ENCODE measurements around the gene MED13L.

MED13L gene

GRCh38 chr12:116301621-116302020, 24.1 kb upstream of the MED13L start:
- H3K4me1 ChIP-seq (ENCODE audit: control insufficient read depth, insufficient read depth, low read length): peaks cover 3% of the 10 kb centered on the region

DNA sequence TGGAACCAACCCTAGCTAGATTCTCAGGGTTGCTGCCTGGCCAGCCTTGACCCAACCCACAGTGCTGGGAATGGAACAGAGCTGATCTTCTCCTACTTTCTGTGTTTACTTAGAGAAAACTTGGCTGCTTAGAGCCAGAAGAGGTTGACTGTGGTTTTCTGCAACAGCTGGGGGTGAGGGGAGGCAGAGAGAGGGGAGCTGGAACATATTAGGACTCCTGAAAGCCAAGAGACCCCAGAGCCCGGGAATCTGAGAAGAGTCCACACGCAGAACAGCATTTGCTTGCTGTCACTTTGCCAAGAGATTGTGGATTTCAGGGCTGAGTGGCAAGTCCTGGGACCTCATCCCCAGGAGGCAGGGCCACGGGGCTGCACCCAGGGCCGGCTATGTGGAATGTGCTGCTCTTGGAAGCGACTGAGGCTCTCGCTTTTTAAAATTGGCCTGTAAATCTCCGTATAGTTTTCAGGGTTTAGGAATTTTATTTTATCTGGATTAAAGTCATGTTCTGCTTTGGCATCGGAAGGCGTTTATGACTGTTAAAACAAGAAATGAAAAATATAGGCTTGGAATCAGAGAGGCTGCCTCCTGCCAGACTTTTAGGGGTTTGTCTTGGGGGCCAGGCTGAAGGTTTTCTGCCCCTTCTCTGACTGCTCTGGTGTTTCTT, 22.3 kb upstream of the MED13L start:
- Histone ChIP-seq H3K4me1 (ENCODE audit: control insufficient read depth, insufficient read depth, low read length) (peaks cover 3% of the 10 kb centered on the region), H3K36me3 (ENCODE audit: control insufficient read depth, insufficient read depth, low read length) (no peaks in the 10 kb centered on the region), H3K4me3 (ENCODE audit: low read length) (no peak overlapping the region), H3K9me3 (ENCODE audit: control insufficient read depth, low read length) (no peaks in the 10 kb centered on the region), H3K27me3 (ENCODE audit: control insufficient read depth, insufficient read depth, low read length) (peaks cover 6% of the 10 kb centered on the region), H3K9ac (ENCODE audit: low read length) (no peak overlapping the region)

More at GRCh38 chr12:116301621-116302020, 24.1 kb upstream of the MED13L start:
- Histone ChIP-seq H3K9me3 (ENCODE audit: control insufficient read depth, low read length) (no peaks in the 10 kb centered on the region), H3K4me3 (ENCODE audit: low read length) (no peak overlapping the region), H3K9ac (ENCODE audit: low read length) (no peak overlapping the region), H3K36me3 (ENCODE audit: control insufficient read depth, insufficient read depth, low read length) (no peaks in the 10 kb centered on the region), H3K27me3 (ENCODE audit: control insufficient read depth, insufficient read depth, low read length) (peaks cover 6% of the 10 kb centered on the region)

- Histone ChIP-seq H3K9ac (ENCODE audit: low read length) (no peak overlapping the region), H3K4me3 (ENCODE audit: low read length) (no peak overlapping the region), H3K4me1 (ENCODE audit: control insufficient read depth, insufficient read depth, low read length) (peaks cover 3% of the 10 kb centered on the region), H3K36me3 (ENCODE audit: control insufficient read depth, insufficient read depth, low read length) (no peaks in the 10 kb centered on the region), H3K27me3 (ENCODE audit: control insufficient read depth, insufficient read depth, low read length) (peaks cover 6% of the 10 kb centered on the region), H3K9me3 (ENCODE audit: control insufficient read depth, low read length) (no peaks in the 10 kb centered on the region)
Measured at GRCh38 chr12:116299064-116299463, 21.6 kb upstream of the MED13L start.

DNA sequence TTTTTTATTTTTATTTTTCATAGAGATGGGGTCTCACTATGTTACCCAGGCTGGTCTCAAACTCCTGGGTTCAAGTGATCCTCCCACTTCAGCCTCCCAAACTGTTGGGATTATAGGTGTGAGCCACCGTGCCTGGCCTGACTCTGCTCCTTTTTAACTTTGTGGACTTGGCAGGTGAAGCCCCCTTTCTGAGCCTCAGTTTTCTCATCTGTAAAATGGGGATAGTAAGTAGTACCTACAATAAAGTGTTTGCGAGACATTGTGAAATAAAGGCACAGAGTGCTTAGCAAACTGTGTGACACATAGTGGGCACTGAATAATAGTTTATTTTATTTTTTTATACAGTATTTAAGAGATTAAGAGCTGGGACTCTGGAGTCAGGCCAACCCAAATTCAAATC, 21.1 kb upstream of the MED13L start:
- H3K9me3 ChIP-seq (ENCODE audit: control insufficient read depth, low read length): no peaks in the 10 kb centered on the region
- H3K27me3 ChIP-seq (ENCODE audit: control insufficient read depth, insufficient read depth, low read length): peaks cover 6% of the 10 kb centered on the region
- peaks cover 3% of the 10 kb centered on the region for H3K4me1 ChIP-seq (ENCODE audit: control insufficient read depth, insufficient read depth, low read length)

GRCh38 chr12:116297224-116297834, 19.8 kb upstream of the MED13L start:
- Histone ChIP-seq H3K27me3 (ENCODE audit: control insufficient read depth, insufficient read depth, low read length) (peaks cover 6% of the 10 kb centered on the region), H3K4me3 (ENCODE audit: low read length) (no peak overlapping the region)

More for the DNA sequence above, 21.1 kb upstream of the MED13L start:
- H3K36me3 ChIP-seq (ENCODE audit: control insufficient read depth, insufficient read depth, low read length): no peaks in the 10 kb centered on the region
- H3K9ac ChIP-seq (ENCODE audit: low read length): no peak overlapping the region
- no peak overlapping the region for H3K4me3 ChIP-seq (ENCODE audit: low read length)

DNA sequence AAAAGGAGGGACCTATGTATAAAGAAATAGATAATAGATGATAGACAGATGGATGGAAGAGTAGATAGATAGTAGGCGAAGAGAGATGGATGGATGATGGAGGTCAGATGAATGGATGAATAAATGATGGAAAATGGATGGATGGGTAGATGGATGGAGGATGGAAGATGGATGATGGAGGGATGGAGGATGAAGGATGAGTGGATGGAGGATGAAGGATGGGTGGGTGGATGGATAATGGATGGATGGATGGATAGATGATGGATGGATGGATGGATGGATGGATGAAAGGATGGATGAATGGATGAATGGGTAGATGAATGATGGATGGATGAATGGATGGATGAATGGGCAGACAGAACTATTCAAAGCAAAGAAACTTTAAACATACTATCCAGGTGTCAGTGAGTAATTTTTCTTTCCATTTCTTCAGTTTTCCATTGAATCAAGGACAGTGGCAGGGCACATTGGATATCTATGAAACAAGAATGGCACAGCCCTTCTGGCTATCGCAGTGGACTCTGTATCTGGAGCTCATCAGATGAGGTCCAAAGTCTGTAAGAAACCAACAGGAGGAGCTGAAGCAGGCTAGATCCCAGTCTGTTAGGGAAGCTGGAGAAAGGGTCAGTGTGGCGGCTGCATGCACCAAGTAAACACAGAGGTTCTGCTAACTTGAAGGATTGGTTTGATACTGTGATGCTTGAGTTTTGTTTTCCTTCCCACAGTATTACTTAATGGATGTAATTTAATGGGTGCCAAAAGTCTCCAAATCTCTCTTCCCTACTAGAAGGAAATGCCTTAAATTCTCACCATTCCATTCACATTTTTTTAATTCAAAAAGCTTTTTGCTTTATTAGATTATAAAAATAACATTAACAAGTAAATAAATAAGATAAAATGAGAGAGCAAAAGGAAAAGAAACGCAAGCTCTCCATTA, 18.1 kb upstream of the MED13L start:
- Histone ChIP-seq H3K4me1 (ENCODE audit: control insufficient read depth, insufficient read depth, low read length) (peaks cover 3% of the 10 kb centered on the region), H3K9ac (ENCODE audit: low read length) (no peak overlapping the region), H3K4me3 (ENCODE audit: low read length) (no peak overlapping the region), H3K9me3 (ENCODE audit: control insufficient read depth, low read length) (no peaks in the 10 kb centered on the region), H3K27me3 (ENCODE audit: control insufficient read depth, insufficient read depth, low read length) (peaks cover 6% of the 10 kb centered on the region), H3K36me3 (ENCODE audit: control insufficient read depth, insufficient read depth, low read length) (no peaks in the 10 kb centered on the region)

More at GRCh38 chr12:116297224-116297834, 19.8 kb upstream of the MED13L start:
- Histone ChIP-seq H3K4me1 (ENCODE audit: control insufficient read depth, insufficient read depth, low read length) (peaks cover 3% of the 10 kb centered on the region), H3K36me3 (ENCODE audit: control insufficient read depth, insufficient read depth, low read length) (no peaks in the 10 kb centered on the region), H3K9me3 (ENCODE audit: control insufficient read depth, low read length) (no peaks in the 10 kb centered on the region), H3K9ac (ENCODE audit: low read length) (no peak overlapping the region)

DNA sequence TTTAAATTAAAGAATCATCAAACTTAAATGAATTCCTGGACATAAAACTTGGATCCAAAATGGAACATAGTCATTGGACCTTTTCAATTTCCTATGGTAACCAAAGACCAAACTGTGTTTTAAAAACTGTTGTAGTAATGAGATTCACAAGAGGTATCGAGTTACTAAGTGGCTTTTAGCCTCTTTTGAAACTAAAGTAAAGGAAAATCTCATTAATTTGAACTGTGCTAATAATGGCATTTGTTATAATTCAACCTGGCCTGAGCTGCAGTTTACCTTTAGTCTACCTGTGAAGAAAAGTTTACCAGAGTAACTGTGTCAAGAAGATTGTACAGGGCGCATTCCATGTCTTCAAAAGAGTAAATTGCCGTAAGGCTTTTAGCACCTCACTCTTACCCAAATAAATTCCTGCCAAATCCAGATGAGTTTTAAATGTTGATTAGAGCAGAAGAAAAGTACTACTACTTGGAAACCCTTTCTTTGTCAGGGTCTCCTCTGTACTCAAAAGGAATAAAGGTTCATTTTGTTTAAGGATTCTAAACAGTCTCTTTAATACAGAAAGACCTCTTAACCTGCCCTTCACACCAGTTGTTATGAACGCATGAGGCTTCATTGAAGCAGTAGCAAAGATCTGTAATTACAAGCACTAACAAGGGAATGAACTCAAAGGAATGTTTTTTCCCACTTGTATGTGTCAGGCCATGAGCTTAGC, 17.1 kb upstream of the MED13L start:
- Histone ChIP-seq H3K27me3 (ENCODE audit: control insufficient read depth, insufficient read depth, low read length) (peaks cover 5% of the 10 kb centered on the region), H3K4me1 (ENCODE audit: control insufficient read depth, insufficient read depth, low read length) (peaks cover 3% of the 10 kb centered on the region), H3K36me3 (ENCODE audit: control insufficient read depth, insufficient read depth, low read length) (no peaks in the 10 kb centered on the region), H3K9me3 (ENCODE audit: control insufficient read depth, low read length) (no peaks in the 10 kb centered on the region), H3K9ac (ENCODE audit: low read length) (no peak overlapping the region), H3K4me3 (ENCODE audit: low read length) (no peak overlapping the region)

GRCh38 chr12:116293687-116294453, 16.4 kb upstream of the MED13L start:
- Histone ChIP-seq H3K27me3 (ENCODE audit: control insufficient read depth, insufficient read depth, low read length) (no peaks in the 10 kb centered on the region), H3K4me3 (ENCODE audit: low read length) (no peak overlapping the region), H3K9me3 (ENCODE audit: control insufficient read depth, low read length) (no peaks in the 10 kb centered on the region), H3K9ac (ENCODE audit: low read length) (no peak overlapping the region), H3K4me1 (ENCODE audit: control insufficient read depth, insufficient read depth, low read length) (peaks cover under 1% of the 10 kb centered on the region), H3K36me3 (ENCODE audit: control insufficient read depth, insufficient read depth, low read length) (no peaks in the 10 kb centered on the region)

- H3K27me3 ChIP-seq (ENCODE audit: control insufficient read depth, insufficient read depth, low read length): no peaks in the 10 kb centered on the region
- H3K4me1 ChIP-seq (ENCODE audit: control insufficient read depth, insufficient read depth, low read length): no peaks in the 10 kb centered on the region
- H3K36me3 ChIP-seq (ENCODE audit: control insufficient read depth, insufficient read depth, low read length): no peaks in the 10 kb centered on the region
- H3K9ac ChIP-seq (ENCODE audit: low read length): no peak overlapping the region
- no peaks in the 10 kb centered on the region for H3K9me3 ChIP-seq (ENCODE audit: control insufficient read depth, low read length)
- H3K4me3 ChIP-seq (ENCODE audit: low read length): no peak overlapping the region
Measured at GRCh38 chr12:116291218-116291617, 13.7 kb upstream of the MED13L start.

- Histone ChIP-seq H3K4me3 (ENCODE audit: low read length) (no peak overlapping the region), H3K4me1 (ENCODE audit: control insufficient read depth, insufficient read depth, low read length) (no peaks in the 10 kb centered on the region), H3K27me3 (ENCODE audit: control insufficient read depth, insufficient read depth, low read length) (no peaks in the 10 kb centered on the region), H3K36me3 (ENCODE audit: control insufficient read depth, insufficient read depth, low read length) (no peaks in the 10 kb centered on the region), H3K9ac (ENCODE audit: low read length) (no peak overlapping the region), H3K9me3 (ENCODE audit: control insufficient read depth, low read length) (no peaks in the 10 kb centered on the region)
Measured at GRCh38 chr12:116288735-116289134, 11.2 kb upstream of the MED13L start.

DNA sequence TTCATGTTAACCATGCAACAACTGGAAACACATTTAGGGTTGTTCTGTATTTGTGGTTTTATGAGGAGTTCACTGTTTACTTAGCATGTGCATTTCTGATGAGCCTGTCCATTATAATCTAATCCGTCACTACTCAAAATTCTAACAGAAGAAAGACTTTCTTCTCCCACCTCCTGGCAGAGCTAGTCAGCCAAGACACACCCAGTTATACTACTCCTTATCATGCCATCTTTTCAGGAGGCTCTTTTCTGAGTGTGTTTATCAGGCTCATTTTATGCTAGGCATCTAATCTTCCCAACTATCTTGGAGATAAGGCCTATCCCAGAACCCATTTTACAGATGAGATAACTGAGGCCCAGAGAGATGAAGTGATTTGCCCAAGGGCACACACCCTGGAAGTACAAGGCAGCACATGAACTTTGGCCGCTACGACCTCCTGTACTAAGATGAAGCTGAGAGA, 10.4 kb upstream of the MED13L start:
- Histone ChIP-seq H3K4me3 (ENCODE audit: low read length) (no peak overlapping the region), H3K9me3 (ENCODE audit: control insufficient read depth, low read length) (no peaks in the 10 kb centered on the region), H3K4me1 (ENCODE audit: control insufficient read depth, insufficient read depth, low read length) (no peaks in the 10 kb centered on the region), H3K9ac (ENCODE audit: low read length) (no peak overlapping the region), H3K27me3 (ENCODE audit: control insufficient read depth, insufficient read depth, low read length) (no peaks in the 10 kb centered on the region), H3K36me3 (ENCODE audit: control insufficient read depth, insufficient read depth, low read length) (no peaks in the 10 kb centered on the region)

All from mucosa of stomach (tissue), 1 donor.